ENCODE measurements around the gene KLF3.
A peak's percentile ranks its signal among the peaks of the same experiment; 100 is the strongest.

Gene KLF3

DNA sequence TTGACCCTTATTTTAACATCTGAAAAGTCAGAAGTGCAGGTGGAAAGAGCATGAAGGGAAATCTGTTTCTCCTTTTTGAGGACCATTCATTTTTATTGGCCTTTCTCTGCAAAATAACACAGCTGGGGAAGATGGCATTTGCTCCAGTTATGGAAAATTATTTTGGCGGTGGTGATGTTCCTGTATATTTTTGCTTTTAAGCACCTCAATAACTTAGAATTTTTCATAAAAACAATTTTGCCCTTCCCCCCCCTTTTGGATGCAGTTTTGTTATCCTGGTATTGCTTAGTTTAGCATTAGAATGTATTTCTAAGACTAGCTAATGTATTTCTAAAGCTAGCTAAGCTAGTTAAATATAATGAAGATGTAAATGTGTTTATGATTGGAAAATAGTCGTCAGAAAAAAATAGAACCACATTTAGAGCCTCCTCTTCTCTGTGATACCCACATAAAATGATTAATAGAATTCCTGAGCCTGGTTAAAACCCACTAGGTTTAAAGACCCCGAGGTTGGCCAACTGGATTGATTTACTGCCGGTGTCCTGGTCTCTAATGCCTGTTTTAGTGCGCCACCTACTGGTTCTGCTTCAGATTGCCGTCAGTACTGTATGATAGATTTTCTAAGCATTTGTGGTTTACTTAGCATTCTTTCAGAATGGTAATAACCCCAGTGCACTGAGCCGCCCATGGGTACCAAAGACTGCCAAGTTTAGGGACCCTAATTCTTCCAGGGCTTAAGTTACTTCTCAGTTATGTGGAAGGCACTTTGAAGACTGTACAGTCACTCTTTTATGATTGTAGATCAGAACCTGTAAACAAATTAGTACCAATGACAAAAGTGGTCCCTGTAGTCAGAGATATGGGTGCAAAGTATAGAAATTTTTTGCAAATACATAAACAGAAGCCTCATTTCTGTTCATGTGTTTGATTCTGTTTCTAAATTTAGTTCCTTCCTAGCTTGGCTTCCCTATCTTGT, 11.4 kb downstream of the KLF3 start:
- DNase-seq, result peak; percentile 82

DNA sequence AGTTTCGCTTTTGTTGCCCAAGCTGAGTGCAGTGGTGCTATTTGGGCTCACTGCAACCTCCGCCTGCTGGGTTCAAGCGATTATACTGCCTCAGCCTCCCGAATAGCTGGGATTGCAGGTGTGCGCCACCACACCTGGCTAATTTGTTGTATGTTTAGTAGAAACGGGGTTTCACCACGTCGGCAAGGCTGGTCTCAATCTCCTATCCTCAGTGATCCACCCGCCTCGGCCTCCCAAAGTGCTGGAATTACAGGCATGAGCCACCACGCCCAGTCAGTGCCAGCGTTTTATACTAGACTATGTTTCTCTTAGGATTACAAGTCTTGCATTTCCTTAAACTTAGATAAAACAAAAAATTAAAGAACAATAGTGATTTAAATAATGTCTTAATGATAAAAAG, 13.0 kb downstream of the KLF3 start:
- no peak for DNase-seq

DNA sequence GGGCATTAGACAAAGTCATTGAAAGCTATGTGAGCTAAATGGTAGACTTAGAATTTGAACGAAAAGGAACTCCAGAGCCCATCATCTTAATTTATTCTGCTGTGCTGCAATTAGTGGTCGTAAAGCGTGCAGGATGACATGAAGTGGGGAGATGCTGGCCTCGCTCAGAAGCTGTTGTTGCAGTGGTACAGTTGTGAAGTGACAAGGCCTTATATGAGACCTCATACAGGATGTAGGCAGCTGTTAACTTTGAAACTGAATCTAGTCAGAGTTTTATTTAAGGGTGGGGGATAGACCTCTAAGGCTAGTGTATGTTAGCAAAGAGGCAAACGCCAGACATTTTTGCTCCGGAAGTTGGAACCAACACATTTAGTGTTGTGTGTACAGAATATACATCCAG, 13.4 kb downstream of the KLF3 start:
- DNase-seq, result no peak

DNA sequence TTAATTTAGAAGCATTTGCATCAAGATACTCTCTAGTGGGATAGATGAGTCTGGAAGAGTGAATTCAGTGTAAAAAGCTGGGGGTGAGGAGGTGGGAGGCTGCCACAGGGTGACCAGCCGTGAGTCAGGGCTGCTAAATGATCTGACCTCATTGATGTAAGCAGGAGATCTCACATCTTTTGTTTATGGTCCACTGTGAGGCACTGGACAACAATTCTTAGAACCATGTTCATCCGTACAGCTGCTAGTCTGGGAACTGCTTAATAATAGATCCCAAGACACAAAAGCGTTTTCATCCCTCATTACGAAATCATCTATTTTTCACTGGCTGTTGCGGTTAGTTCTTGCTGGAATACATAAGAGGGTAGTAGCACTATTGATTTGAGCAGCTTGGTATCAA, 14.1 kb downstream of the KLF3 start:
- DNase-seq, result peak; percentile 62

DNA sequence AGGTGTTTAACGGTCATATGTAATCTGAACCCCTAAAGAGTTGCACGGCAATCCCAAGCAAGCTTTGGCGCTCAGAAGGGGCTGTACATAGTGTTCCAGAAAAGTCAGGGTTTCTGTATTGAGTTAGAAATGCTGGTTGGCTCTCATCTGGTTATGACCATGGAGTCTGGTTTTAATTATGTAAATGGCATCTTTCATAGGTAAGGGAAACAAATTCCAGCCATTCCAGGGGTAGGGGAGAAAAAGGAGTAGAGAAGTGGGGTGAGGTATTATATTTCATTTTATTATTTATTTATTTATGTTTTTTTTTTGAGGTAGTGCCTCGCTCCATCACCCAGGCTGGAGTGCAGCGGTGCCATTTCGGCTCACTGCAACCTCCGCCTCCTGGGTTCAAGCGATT, 15.9 kb downstream of the KLF3 start:
- no peak for DNase-seq

DNA sequence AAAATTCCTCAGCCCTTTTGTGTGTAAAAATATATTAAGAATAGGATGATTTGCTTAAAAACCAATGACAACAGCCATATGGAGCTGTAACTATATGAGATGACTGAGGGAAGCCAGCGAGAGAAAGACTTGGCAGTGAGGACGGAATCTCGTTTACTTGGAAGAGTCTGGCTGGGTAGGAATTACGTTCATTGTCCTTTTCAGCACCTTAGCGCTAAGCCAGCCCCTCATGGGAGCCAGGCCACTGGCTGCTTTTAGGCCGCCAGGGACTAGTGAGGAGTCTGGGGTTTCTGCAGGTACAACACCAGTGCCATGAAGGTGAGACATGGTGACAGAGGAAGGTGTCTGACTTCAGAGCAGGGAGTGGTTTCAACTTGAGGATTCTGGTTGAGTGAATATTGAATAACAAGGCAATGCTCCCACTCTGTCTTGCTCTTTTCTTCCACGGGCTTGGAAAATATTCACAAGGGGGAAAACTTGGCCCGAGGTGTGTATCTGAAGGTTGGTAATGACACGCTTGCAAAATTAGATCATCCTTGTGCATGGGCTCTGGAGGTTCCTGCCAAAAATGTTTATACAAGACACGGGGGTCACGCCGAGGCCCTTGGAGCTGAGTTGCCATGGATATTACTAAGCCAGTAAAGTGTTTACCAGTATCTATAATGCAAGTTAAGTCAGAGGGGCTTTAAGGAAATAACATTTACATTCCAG, 17.4 kb downstream of the KLF3 start:
- no peak for DNase-seq

DNA sequence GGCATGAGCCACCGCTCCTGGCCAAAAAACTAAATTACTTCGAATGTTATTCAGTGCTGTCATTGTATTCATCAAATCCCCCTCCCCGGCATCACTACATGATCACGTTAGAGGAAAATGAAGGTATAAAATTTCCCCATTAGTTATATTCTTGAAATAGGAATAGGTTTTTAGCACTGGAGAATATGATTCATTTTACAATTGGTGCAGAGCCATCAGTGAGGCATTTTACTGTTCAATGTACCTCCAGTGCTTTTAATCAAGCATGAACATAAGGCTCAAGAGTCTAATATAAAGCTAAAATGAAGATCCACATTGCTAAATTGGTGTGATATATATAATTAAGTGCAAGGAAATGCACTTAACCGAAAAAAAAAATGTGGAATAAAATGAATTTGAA, 18.3 kb downstream of the KLF3 start:
- no peak for DNase-seq

DNA sequence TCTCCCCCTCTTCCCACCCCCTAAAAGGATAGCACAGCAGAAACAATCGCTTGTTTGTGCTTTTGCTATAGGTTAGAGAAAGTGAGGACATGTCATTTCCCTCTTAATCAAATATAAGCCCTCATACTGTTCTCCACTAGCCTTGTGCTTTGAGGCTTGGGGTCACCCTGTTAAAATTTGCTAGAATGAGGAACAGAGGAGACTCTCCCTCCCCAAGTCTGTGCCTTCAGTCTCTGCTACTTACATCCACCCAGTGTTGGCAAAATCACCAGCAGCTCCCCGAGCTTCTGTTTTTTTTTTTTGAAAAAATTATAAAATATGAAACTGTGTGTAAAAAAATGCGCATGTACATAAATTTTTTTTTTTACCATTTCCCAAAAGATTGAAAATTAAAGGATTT, 19.3 kb downstream of the KLF3 start:
- no peak for DNase-seq

DNA sequence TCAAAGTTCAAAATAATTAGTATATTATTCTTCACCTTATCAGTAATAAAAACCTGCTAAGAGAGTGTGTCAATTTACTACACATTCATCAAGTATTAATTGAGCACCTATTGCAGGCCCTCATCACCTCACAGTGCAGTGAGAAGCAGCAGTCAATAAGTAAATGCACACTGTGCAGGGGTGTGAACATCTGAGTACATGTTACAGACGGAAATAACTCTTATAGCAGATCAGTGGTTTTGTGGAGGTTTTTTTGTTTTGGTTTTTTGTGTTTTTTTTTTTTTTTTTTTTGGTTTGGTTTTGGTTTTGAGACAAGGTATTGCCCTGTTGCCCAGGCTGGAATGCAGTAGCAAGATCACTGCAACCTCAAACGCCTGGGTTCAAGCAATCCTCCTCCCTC, 20.3 kb downstream of the KLF3 start:
- no peak for DNase-seq

DNA sequence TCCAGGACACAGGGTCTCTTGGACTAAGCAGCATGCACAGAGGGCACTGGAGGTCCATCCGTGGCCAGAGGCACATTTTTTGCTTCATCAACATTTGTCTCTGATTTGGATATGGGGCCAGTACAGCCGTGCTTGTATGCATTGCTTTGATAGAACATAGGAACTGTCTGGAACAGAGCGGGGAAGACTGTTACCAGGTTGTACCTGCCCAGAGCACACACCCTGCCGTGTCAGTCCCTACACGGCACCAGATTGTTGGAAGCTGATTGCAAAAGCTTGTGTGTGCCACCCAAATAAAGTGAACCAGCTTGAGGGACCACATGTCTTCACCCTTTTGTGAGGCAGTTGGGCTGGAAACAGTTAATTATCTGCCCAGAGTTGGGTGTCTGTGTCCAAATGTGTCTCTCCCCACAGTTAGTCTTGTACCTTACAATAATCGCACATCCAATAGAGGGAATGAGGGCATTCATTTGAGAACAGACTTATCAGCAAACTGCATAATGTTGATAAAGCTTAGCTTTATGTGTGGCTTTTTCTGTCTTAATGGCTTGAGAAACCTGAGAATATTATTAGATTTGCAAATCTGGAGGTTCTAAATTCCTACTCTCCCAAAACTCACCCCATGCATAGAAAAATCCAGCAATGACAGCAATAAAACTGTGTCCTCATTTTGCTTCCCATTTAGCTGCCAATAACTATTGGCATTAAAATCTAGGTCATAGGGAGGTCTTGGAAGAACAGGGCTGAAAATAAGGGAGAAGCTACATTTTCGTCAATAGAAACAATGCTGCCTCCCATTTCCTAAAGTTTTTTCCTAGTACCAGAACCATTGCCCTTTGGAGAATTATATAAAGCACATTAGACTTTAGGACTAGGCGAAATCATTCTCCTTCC, 21.2 kb downstream of the KLF3 start:
- no peak for DNase-seq

DNA sequence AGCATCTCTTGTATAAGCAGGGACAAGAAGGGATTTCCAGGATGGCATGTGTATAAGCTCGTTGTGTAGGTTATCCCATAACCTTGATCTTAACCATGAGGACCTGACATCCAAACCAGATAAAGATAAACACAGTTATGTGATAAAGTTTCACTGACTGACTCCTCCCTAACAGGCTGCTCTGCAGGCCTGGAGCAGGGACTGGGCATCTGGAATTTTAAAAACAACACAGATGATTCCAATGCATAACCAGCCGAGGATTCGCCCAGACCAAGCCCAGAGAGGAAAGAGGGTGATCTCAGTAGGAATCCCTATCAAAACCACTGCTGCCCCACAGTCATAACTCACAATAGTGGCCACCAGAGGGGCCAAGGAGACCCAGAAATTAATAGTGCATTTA, 22.7 kb downstream of the KLF3 start:
- no peak for DNase-seq

DNA sequence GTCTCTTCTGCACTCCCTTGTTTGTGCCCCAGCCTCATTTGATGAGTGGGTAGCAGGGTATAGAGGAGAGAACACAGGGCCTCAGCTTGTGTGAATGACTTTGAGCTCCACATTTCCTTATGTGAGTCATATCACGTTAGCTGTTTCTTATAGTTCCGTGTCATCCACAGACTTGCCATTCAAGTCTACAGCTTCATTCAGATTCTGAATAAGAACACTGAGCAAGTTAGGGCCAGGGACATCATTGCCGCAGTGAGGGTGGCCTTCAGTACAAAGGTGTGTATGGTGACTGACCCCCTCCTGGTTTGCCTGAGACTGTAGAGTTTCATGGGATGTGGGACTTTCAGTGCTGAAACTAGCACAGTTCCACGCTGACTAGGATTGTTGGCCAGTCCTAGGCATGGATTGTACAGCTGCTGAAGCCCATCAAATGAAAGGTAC, 23.6 kb downstream of the KLF3 start:
- DNase-seq, result no peak

DNA sequence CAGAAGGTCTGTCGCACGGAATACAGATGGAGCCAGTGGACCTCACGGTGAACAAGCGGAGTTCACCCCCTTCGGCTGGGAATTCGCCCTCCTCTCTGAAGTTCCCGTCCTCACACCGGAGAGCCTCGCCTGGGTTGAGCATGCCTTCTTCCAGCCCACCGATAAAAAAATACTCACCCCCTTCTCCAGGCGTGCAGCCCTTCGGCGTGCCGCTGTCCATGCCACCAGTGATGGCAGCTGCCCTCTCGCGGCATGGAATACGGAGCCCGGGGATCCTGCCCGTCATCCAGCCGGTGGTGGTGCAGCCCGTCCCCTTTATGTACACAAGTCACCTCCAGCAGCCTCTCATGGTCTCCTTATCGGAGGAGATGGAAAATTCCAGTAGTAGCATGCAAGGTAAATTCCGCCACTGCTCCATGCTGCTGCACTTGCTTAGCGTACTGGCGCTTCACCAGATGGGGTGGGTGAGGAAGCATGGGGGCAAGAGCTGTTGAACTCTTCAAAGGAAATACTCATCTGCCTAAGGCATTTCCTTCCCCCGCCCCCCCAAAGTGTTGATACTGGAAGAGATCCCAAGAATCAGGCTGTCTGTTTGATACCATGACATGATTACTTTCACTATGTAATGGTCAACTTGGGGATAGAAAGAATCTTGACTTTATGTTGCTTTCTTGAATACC, 24.8 kb downstream of the KLF3 start:
- no peak for DNase-seq

DNA sequence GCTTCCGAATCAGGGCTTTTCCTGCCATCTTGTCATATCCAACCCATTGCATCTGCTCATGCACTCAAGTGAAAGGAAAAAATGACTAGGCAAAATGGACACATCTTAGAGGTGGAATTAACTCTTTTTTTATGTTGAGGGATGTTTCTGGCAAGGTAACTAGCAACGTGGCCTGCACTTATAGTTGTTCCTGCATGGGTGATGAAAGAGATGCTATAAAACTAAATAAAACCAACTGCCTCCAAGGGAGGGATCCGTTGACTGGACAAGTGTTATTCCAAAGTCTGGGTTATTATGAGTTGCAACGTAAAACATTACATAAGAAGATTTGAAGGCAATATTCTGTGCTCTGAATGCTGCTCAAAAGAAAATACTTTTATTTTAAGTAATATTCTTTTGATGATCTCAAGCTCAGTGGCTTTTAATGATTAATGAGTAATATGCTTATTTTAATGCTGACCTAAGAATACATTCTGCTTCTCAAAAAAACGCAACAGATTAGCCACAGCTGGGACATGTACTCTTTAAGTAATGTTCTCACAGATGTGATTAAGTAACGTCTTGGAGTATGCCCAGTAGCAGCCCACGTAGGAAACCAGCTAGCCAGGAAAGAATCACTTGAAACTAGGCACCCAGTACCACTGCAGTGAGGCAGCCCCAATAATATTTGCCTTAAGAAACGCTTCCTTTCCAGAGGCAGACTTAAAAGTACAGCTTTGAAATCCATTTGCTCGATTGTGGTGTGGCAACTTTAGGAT, 27.4 kb downstream of the KLF3 start:
- DNase-seq, result no peak

DNA sequence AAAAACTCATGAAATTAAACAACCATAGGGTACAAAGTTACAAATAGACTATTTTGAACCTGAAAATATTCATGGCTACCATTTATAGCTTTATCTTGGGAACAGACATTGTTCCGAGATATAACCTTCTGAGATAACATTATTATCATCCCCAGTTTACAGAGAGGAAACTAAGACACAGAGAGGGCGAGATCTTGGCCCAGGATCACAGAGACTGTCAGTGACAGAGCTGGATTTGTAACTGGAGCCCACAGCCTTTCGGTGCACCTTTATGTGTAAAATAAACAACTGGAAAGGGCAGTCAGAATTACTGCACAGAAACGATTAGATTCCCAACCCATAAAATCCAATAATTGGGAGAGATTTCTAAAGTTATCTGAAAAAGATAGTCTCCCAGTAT, 28.4 kb downstream of the KLF3 start:
- DNase-seq, result no peak

DNA sequence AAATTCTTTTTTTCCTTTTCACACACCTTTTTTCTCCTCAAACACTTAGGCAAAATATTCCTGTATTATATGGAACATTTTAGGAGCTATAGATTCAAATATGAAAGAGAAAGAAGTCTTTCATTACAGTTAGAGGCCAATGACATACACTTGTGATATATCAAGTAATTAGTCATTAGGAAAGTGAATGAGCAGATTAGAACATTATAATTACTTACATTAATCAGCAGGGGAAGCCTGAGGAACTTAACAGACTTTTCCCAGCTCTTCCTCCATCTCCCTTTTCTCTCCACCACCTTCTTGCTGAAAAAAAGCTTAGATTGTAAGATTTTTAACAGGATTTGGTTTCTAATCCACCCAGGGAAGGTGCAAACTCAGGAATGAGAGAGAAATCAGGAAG, 29.6 kb downstream of the KLF3 start:
- no peak for DNase-seq

DNA sequence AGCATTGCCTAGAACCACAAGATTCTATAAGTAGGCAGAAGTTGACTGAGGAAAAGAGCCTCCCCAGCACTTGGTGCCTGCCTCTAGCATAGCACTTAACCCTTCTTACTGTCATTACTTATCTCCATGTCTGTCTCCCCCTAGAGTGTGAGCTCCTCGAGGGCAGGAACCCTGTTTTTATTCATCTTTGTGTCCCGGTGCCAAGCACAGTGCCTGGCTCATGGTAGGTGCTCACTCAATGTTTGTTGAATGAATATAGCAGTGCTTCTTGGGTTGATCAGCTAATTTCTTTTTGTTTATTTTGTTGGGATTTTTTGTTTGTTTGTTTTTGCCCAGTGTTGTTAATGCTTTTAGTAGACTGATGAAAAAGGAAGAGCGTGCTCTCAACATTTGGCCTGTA, 30.3 kb downstream of the KLF3 start:
- DNase-seq, result no peak

DNA sequence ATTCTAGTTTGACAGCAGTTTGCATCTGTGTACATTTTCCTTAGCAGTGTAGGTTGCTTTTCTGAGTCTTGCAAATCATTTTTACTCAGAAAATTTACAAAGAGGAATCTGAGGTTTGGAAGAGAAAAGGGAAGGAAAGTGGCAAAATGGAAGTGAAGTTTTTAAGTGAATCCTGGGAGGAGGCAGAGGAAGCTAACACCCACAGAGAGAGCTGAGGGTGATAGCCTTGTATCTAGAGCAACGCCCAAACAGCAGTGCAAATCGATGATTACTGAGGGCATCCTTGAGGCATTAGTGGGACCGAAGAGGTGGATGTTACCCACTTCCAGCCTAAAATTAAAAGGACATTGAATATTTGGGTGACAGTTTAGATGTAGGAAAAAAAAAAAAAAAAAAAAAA, 31.8 kb downstream of the KLF3 start:
- DNase-seq, result no peak

DNA sequence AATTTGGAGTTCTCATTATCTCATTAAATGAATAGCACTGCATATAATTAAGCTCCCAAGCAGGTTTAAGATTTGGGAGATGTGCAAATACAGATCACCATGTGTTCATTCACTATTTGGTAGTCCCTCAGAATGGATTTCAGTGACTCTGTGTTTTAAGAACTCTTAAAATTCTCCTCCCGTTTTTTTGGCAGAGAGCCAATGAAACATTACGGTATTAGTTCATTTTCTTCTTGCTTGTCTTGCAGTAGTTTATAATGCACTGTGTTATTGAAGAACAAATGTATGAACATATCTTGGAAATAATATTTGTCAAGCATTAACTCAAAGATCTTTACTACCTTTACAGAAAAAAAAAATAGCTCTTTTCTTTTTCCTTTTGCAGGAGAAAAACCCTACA, 32.7 kb downstream of the KLF3 start:
- no peak for DNase-seq

DNA sequence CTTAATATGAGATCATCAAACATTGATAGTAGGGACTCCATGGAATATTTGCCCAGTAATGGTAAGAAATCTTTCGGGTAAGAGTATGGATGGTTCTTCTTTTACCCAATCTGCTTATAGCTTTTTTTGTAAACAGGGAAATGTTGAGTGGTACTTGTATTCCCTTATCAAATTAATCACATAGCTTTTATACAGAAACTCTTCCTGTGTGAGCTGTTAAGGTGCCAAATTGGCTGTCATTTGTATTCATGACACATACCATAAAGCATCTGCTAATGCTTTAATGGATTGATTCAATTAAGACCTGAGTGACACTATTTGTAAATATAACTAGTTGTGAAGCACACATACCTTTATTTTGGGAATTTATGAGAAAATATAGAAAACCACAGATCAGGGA, 34.2 kb downstream of the KLF3 start:
- no peak for DNase-seq

DNA sequence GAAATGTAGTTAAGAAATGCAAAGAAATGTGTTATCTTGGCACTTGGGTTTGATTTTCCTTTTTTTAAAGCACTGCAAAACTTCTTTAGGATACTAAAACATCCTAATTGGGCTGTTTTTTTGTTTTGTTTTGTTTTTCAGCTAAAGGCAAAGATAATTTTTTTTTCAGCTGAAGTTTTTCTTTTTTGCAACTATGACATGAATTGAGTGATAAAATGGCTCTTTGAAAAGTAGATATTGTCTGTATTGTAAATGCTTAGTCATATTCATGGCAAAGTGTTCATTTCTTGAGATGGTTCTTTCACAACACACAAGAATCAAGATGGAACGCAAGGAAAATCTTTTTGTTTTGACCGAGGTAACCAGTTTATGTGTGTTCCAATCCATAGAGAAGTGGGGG, 35.1 kb downstream of the KLF3 start:
- no peak for DNase-seq

DNA sequence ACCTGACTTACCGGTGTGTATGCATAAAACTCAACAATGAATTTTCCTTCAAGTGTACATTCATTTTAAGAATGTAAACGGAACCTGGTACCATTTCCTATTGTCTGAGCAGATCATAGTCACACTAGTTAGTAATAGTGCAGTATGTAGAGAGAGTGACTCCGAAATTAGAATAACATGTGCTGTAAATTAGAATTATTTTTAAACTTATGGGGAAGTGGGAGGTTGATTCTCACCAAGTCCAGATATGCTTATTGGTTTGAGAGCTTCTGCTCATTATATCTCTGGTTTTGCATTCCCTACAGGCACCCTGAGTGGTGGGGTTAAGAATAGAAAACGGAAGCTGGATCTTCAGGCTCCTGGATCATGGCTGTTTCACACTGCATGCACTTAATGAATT, 39.6 kb downstream of the KLF3 start:
- no peak for DNase-seq

Measured in retina (tissue), 1 donor.